Measurements from ENCODE around the gene ALPK1. TPM values are rescaled to one million over a fixed set of nuclear protein-coding genes. Genes with fewer than 3 reads are reported as not detected.

ALPK1 gene
- polyA plus RNA-seq, 4 donors = 9.8 to 18.0 (median 13.8) TPM

- DNase-seq (ENCODE audit: low read depth in 4 of 4, low spot score in 2 of 4) = no peak
These were observed 73.3 kb downstream of the ALPK1 start for GRCh38 chr4:112370466-112370865.

- no peak for DNase-seq (ENCODE audit: low read depth in 4 of 4, low spot score in 2 of 4)
These were observed 74.2 kb downstream of the ALPK1 start for GRCh38 chr4:112371361-112371760.

GRCh38 chr4:112374850-112375249, 77.7 kb downstream of the ALPK1 start:
- no peak for DNase-seq (ENCODE audit: low read depth in 4 of 4, low spot score in 2 of 4)

- no peak for DNase-seq (ENCODE audit: low read depth in 4 of 4, low spot score in 2 of 4)
These were observed 80.0 kb downstream of the ALPK1 start for GRCh38 chr4:112377171-112377570.

- DNase-seq (ENCODE audit: low read depth in 4 of 4, low spot score in 2 of 4) = no peak
These were observed 80.5 kb downstream of the ALPK1 start for GRCh38 chr4:112377594-112378242.

- DNase-seq (ENCODE audit: low read depth in 4 of 4, low spot score in 2 of 4) = no peak
These were observed 81.1 kb downstream of the ALPK1 start for GRCh38 chr4:112378243-112378620.

GRCh38 chr4:112378858-112379257, 81.7 kb downstream of the ALPK1 start:
- no peak for DNase-seq (ENCODE audit: low read depth in 4 of 4, low spot score in 2 of 4)

GRCh38 chr4:112379306-112379705, 82.1 kb downstream of the ALPK1 start:
- DNase-seq (ENCODE audit: low read depth in 4 of 4, low spot score in 2 of 4) = peak in 2 of 4 donors; percentile 24

GRCh38 chr4:112381996-112382692, 85.0 kb downstream of the ALPK1 start:
- no peak for DNase-seq (ENCODE audit: low read depth in 4 of 4, low spot score in 2 of 4)

- DNase-seq (ENCODE audit: low read depth in 4 of 4, low spot score in 2 of 4) = peak in 1 of 4 donors; percentile 24
These were observed 88.9 kb downstream of the ALPK1 start for GRCh38 chr4:112386071-112386470.

GRCh38 chr4:112402098-112402497, 104.9 kb downstream of the ALPK1 start:
- no peak for DNase-seq (ENCODE audit: low read depth in 4 of 4, low spot score in 2 of 4)

GRCh38 chr4:112403101-112403945, 106.2 kb downstream of the ALPK1 start:
- no peak for DNase-seq (ENCODE audit: low read depth in 4 of 4, low spot score in 2 of 4)

GRCh38 chr4:112410364-112410763, 113.2 kb downstream of the ALPK1 start:
- DNase-seq (ENCODE audit: low read depth in 4 of 4, low spot score in 2 of 4) = no peak

GRCh38 chr4:112410804-112411203, 113.6 kb downstream of the ALPK1 start:
- DNase-seq (ENCODE audit: low read depth in 4 of 4, low spot score in 2 of 4) = no peak

GRCh38 chr4:112411781-112412550, 114.8 kb downstream of the ALPK1 start:
- no peak for DNase-seq (ENCODE audit: low read depth in 4 of 4, low spot score in 2 of 4)

- DNase-seq (ENCODE audit: low read depth in 4 of 4, low spot score in 2 of 4) = no peak
These were observed 119.3 kb downstream of the ALPK1 start for GRCh38 chr4:112416464-112416863.

- no peak for DNase-seq (ENCODE audit: low read depth in 4 of 4, low spot score in 2 of 4)
These were observed 120.9 kb downstream of the ALPK1 start for GRCh38 chr4:112418092-112418491.

GRCh38 chr4:112421911-112422310, 124.7 kb downstream of the ALPK1 start:
- no peak for DNase-seq (ENCODE audit: low read depth in 4 of 4, low spot score in 2 of 4)

- no peak for DNase-seq (ENCODE audit: low read depth in 4 of 4, low spot score in 2 of 4)
These were observed 125.5 kb downstream of the ALPK1 start for GRCh38 chr4:112422644-112423043.

GRCh38 chr4:112423591-112423990, 126.4 kb downstream of the ALPK1 start:
- DNase-seq (ENCODE audit: low read depth in 4 of 4, low spot score in 2 of 4) = no peak

GRCh38 chr4:112425823-112426222, 128.7 kb downstream of the ALPK1 start:
- DNase-seq (ENCODE audit: low read depth in 4 of 4, low spot score in 2 of 4) = no peak

All from left renal cortex interstitium (tissue), 4 donors.